GM19043 (cell line): ENCODE data around the gene CAMSAP2.

Source experiments
- ATAC-seq: cut with Tn5 transposase; IDR thresholded peaks from one replicate; pipeline ENCODE4 v1.9.1; 2021; ENCODE audit warnings: low read depth; ENCODE audit not compliant: unreplicated experiment

Gene CAMSAP2

GRCh38 chr1:200873671-200874397, 135.1 kb downstream of the CAMSAP2 start:
- no peak for ATAC-seq

- no peak for ATAC-seq
Measured at GRCh38 chr1:200874694-200875093, 136.0 kb downstream of the CAMSAP2 start.

- ATAC-seq: no peak
Measured at GRCh38 chr1:200875416-200875815, 136.7 kb downstream of the CAMSAP2 start.

- no peak for ATAC-seq
Measured at GRCh38 chr1:200877010-200877409, 138.3 kb downstream of the CAMSAP2 start.

GRCh38 chr1:200877839-200878551, 139.3 kb downstream of the CAMSAP2 start:
- no peak for ATAC-seq

GRCh38 chr1:200880212-200880611, 141.5 kb downstream of the CAMSAP2 start:
- peak; percentile 71 for ATAC-seq

GRCh38 chr1:200883118-200883517, 144.4 kb downstream of the CAMSAP2 start:
- no peak for ATAC-seq

GRCh38 chr1:200885623-200886402, 147.1 kb downstream of the CAMSAP2 start:
- no peak for ATAC-seq

GRCh38 chr1:200886594-200886993, 147.9 kb downstream of the CAMSAP2 start:
- no peak for ATAC-seq

- no peak for ATAC-seq
Measured at GRCh38 chr1:200887036-200887435, 148.3 kb downstream of the CAMSAP2 start.

- ATAC-seq: no peak
Measured at GRCh38 chr1:200887772-200888348, 149.2 kb downstream of the CAMSAP2 start.

- ATAC-seq: peak; percentile 90
Measured at GRCh38 chr1:200888349-200888838, 149.7 kb downstream of the CAMSAP2 start.

GRCh38 chr1:200889571-200889970, 150.9 kb downstream of the CAMSAP2 start:
- no peak for ATAC-seq

- no peak for ATAC-seq
Measured at GRCh38 chr1:200890027-200890426, 151.3 kb downstream of the CAMSAP2 start.

GRCh38 chr1:200890818-200891773, 152.4 kb downstream of the CAMSAP2 start:
- ATAC-seq: no peak

- ATAC-seq: no peak
Measured at GRCh38 chr1:200891774-200892157, 153.1 kb downstream of the CAMSAP2 start.

GRCh38 chr1:200892546-200892945, 153.9 kb downstream of the CAMSAP2 start:
- no peak for ATAC-seq

- ATAC-seq: no peak
Measured at GRCh38 chr1:200892958-200893357, 154.3 kb downstream of the CAMSAP2 start.

- ATAC-seq: no peak
Measured at GRCh38 chr1:200893411-200893901, 154.8 kb downstream of the CAMSAP2 start.
